Effector CD4-positive, alpha-beta T cell (primary cell): ENCODE data around the gene SH2D3C.

Source experiments
- DNase-seq: peaks from one replicate; pipeline ENCODE4 v3.0.0-alpha.2; 2020

The SH2D3C gene

GRCh38 chr9:127716412-127716811 lies 62.1 kb downstream of the SH2D3C start:
- no peak for DNase-seq

- DNase-seq, result peak; percentile 99
Measured at GRCh38 chr9:127715470-127716337, 62.8 kb downstream of the SH2D3C start, which contains the start of the genes PTRH1 and TTC16. TSS of gene PTRH1 (minus strand) at chr9:127715663. CDS start at chr9:127715639, 24 bp downstream. TSS of gene TTC16 (plus strand) at chr9:127716079. CDS start at chr9:127716146, 67 bp downstream.

DNA sequence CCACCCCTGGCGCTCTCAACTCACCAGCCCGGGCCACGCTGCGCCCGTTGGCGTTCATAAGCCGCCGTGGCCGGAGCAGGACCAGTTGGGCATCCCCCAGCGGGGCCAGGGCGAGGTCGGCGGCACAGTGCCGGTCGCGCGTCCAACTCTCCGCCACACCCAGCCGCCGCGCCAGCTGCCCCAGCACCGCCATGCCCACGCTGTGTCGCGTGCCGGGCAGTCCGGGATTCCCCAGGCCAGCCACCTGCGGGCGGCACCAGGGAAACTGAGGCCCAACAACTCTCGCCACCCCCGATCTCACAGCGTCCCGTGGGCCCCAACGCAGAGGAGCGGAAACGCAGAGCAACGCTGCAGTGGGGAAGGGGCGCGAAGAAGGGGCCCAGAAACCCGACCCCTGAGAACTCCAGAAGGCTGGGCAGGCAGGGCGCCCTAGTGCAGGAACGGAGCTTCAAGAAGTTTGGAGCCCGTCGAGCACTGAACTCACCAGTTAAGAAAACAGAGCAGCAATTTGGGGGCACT lies 63.5 kb downstream of the SH2D3C start:
- no peak for DNase-seq

DNA sequence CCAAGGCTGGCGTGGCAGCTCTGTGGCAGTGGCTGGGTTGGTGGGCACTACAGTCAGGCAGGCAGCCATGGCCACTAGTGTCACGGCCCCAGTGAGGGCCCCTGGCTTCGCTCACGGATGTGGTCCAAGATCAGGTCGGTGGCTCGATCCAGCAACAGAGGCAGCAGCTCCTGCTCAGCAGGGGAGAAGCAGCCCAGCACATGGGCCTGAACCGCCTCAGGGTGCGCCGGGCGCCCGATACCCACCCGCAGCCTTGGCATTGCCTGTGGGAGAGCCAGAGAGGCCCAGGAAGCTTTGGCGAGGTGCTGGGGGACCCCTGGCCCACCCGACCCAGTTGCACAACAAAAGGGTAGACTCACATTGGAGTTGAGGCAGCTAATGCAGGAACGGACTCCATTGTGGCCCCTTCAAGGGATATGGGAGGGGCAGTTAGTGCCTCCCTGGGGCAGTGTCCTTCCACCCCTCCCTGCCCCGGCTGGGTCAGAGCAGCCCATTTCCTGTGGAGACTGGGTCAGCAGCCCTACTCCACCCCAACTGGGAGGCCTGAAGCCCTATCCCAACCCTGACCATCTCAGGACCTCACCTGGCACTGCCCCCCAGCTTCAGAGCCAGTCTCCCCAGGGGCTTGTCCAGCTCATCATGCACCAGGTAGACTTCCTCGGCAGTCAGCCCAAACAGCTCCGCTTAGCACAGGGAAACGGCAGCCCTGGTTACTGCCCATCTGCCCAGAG lies 64.3 kb downstream of the SH2D3C start:
- no peak for DNase-seq

DNA sequence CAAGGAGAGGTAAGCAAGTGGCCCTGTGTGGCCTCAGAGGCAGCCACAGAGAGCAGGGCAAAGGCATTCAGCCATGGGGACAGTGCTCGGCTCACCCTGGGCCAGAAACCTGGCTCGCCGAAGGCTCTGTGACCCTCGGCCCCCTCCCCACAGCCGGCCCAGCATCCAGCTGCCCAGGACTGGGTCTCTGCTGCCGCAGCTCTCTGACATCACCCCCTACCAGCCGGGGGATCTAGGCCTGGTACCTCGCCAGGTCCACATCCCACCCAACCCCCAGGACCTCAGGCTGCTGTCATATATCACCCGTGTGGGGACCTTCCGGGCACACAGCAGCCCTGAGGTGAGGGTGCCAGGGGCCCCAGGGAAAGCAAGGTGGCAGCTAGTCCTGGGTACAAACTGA lies 65.6 kb downstream of the SH2D3C start:
- no peak for DNase-seq

GRCh38 chr9:127712371-127712770 lies 66.1 kb downstream of the SH2D3C start:
- no peak for DNase-seq

DNA sequence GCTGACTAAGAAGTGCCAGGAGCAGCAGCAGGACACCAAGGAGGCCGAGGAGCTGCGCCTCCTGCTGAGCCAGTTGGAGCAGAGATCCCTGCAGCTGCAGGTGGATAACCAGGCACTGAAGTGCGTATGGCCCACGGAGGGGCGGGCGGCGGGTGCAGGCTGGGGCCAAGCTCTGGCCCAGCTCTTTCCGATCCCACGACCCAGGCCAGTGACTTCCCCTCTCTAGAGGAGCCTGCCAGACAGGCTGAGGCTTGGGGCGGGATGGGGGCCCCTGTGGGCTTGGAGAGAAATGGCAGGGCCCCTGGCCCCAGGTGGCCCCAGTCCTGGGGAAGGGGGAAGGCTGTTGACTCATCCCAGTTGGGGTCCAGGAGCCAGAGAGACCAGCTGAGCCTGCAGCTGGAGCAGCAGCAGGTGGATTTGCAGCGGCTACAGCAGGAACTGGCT lies 66.6 kb downstream of the SH2D3C start:
- no peak for DNase-seq

DNA sequence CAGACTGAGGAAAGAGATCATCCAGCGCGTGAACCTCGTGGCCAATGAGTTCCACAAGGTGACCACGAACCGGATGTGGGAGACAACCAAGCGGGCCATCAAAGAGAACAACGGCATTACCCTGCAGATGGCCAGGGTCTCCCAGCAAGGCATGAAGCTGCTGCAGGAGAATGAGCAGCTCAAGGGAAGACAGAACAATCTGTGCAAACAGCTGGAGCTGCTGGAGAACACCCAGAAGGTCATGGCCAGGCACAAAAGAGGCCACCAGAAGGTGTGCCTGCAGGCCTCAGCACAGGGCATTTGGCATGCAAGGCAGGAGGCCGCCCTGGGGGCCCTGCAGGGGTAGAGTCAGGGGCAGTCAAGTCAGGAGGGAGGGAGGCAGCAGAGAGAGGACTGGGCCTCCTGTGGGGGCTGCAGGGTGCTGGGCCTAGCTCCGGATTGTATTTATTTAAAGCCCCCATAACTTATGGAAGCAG lies 67.2 kb downstream of the SH2D3C start:
- DNase-seq, result no peak

GRCh38 chr9:127710204-127710783 lies 68.2 kb downstream of the SH2D3C start:
- DNase-seq, result no peak

GRCh38 chr9:127708952-127709587 lies 69.4 kb downstream of the SH2D3C start:
- no peak for DNase-seq

DNA sequence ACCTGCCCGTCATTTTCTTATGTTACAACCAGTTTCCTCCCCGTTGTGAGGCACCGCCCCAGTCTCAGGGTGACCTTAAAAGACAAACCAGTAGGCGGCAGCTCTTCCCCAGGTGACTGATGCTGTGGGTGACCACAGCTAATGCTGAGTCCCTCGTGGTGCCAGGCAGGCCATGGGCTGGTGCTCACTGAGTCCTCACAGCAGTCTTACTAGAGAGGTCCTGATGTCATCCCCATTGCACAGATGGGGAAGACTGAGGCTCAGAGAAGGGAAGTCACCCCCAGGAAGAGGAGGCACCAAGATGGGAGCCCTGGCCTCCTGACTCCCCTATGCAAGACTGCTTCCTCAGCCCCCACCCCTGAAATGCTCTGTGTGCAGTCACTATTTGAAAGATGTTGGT lies 70.7 kb downstream of the SH2D3C start:
- DNase-seq, result no peak

DNA sequence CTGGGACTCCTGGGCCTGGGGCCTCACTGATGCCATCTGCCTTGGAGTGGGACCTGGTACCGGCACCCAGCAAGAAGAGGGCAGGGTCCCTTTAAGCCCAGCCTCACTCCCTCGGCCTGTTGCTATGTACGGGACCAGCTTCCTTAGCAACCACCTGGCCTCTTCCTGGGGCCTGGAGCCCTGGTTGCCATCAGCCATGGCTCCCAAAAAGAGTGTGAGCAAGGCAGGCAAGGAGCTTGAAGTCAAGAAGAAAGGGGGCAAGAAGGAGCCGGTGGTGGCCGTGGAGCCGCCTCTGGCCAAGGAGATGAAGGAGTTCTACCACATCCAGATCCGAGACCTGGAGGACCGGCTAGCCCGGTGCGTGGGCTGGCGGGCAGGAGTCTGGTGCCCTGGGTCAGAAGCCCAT lies 71.6 kb downstream of the SH2D3C start, which contains the start of gene CFAP157:
Gene CFAP157 (plus strand): TSS at position 153 of the 406 bp plus-strand sequence. CDS start 44 bp downstream, at position 197.
- DNase-seq, result no peak

GRCh38 chr9:127705577-127706379 lies 72.7 kb downstream of the SH2D3C start:
- DNase-seq, result no peak

DNA sequence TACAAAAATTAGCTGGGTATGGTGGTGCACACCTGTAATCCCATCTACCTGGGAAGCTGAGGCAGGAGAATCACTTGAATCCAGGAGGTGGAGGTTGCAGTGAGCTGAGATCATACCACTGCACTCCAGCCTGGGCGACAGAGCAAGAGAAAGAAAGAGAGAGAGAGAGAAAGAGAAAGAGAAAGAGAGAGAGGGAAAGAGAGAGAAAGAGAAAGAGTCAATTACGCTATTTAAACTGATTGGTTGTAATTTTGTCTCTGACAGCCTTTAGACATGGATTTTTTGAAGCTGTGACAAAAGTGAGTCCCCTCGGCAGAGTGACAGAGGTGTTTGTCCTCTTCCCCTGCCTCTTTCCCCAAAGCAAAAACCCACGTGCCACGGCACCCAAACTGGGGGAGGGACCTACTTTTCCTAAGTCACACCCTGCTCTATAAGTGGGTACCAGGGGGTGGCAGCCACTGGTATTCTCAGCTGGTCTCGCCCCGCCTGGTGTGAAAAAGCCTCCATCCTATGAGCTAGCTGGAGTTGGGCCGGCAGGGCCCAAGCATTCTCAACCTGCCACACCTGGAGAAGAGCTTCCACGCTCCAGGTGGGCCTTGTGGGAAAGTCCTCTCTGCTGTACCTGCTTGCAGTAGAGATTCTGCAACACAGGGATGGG lies 75.0 kb downstream of the SH2D3C start:
- DNase-seq, result no peak

GRCh38 chr9:127700594-127701255 lies 77.7 kb downstream of the SH2D3C start:
- DNase-seq, result no peak

- no peak for DNase-seq
Measured at GRCh38 chr9:127700140-127700539, 78.3 kb downstream of the SH2D3C start.

DNA sequence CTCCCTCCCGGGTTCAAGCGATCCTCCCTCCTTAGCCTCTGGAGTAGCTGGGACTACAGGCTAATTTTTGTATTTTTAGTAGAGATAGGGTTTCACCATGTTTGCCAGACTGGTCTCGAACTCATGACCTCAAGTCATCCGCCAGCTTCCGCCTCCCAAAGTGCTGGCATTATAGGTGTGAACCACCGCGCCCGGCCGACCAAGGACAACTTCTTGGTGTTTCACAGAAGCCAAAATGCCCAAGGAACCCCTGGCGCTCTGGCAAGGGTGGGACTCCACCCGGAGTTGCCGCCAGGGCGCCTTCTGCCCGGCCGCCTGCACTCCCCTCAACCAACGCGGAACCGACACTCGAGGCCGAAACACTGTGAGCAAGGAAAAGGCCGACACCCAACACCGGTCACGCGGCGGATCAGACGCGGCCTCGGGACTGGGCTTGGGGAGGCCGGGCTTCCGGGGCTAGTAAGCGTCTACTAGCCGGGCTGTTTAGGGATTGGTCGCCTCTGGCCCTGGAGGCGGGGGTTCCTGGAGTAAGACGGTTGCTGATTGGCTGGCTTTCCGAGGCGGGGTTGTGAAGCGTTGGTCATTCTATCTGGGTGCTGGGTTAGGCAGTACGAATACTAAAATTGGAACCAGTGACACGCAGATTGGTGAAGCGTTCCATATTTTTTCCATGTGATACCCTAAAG lies 79.3 kb downstream of the SH2D3C start:
- peak; percentile 73 for DNase-seq

DNA sequence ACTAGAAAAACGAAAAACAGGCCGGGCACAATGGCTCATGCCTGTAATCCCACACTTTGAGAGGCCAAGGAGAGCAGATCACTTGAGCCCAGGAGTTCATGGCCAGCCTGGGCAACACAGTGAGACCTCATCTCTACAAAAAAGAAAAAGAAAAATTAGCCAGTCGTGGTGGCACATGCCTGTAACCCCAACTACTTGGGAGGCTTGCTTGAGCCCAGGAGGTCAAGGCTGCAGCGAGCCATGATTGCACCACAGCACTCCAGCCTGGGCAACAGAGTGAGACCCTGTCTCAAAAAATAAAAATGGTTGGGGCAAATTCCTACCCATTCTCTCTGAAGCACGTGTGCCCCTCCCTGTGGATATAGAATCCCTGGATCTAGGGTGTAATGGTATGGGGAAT lies 80.1 kb downstream of the SH2D3C start:
- no peak for DNase-seq

GRCh38 chr9:127697575-127697974 lies 80.9 kb downstream of the SH2D3C start:
- DNase-seq, result no peak
